Stomach (tissue), 9 donors: ENCODE measurements around the gene DCC. TPM values are rescaled to one million over a fixed set of nuclear protein-coding genes. Genes with fewer than 3 reads are reported as not detected.

Experiments
- DNase-seq, 2 donors: peaks; one replicate each; pipeline versions ENCODE4 v3.0.0 to v3.0.0-alpha.2; 2013 to 2019
- H3K27ac ChIP-seq, 5 donors: fragments of 200-600 bp in 4 of 5; sonication (generic) in 4 of 5; one replicate each; pipeline ENCODE4 v1.5.1; 2013 to 2019; ENCODE audit warnings: mild to moderate bottlenecking in 1 of 5, moderate library complexity in 1 of 5
- H3K27me3 ChIP-seq, 3 donors: fragments of 200-600 bp; sonication (generic); one replicate each; pipeline ENCODE4 v1.5.1; 2017 to 2019; ENCODE audit warnings: mixed run types in 1 of 3
- H3K36me3 ChIP-seq, 4 donors: fragments of 200-600 bp; sonication (generic); 1 replicate in 3 of 4; 2 replicates in 1 of 4; pipeline ENCODE4 v1.5.1; 2016 to 2019
- H3K4me1 ChIP-seq, 4 donors: fragments of 200-600 bp; sonication (generic); one replicate each; pipeline ENCODE4 v1.5.1; 2016 to 2019
- H3K4me3 ChIP-seq, 4 donors: fragments of 200-600 bp; sonication (generic) in 3 of 4; one replicate each; pipeline ENCODE4 v1.5.1; 2016 to 2019; ENCODE audit warnings: mild to moderate bottlenecking in 1 of 4
- H3K9me3 ChIP-seq, 4 donors: fragments of 200-600 bp; sonication (generic); one replicate each; pipeline ENCODE4 v1.5.1; 2016 to 2019
- EP300 ChIP-seq: sonication (generic); formaldehyde crosslinking; IDR thresholded peaks from one replicate; pipeline ENCODE4 v1.6.1; 2017; ENCODE audit warnings: antibody characterized with exemption
- POLR2A ChIP-seq, 4 donors: fragments of 450-650 bp; IDR thresholded peaks; one replicate each; pipeline ENCODE4 v1.6.1; 2016; ENCODE audit warnings: antibody characterized with exemption in 4 of 4, control low read depth in 2 of 4, mild to moderate bottlenecking in 1 of 4, moderate library complexity in 1 of 4
- POLR2AphosphoS5 ChIP-seq, 3 donors: sonication (generic); formaldehyde crosslinking; IDR thresholded peaks; one replicate each; pipeline ENCODE4 v1.6.1; 2016; ENCODE audit warnings: antibody characterized with exemption in 3 of 3
- WGBS, 5 donors: extraction: QIAGEN DNeasy Blood & Tissue Kit in 3 of 5; methylation state at CpG; one replicate each; pipeline versions ENCODE4 v1.1.5 to v1.1.7; 2013 to 2018; 5-methylcytosine and 5-hydroxymethylcytosine counted together
- intact Hi-C: fragments of 100-400 bp; cut with DNase I; formaldehyde crosslinking; loops from one replicate; pipeline ENCODE4 v1.15.1; 2023; ENCODE audit warnings: low total_unique reads
- polyA plus RNA-seq, 3 donors: library from polyadenylated mRNA; stranded (reverse); fragments of 200-250 nt; gene quantifications; one replicate each; pipeline ENCODE4 v1.2.3, GENCODE V29; 2013
- total RNA-seq, 5 donors: library from RNA; depleted of rRNA; stranded (reverse); fragments of >200 nt; gene quantifications; one replicate each; pipeline versions ENCODE4 v1.1.0 to v1.2.3, GENCODE V29; 2014 to 2016
- TF ChIP-seq, protein P1 (sequence below), 7 experiments: fragments of 450-650 bp in 4 of 7; fragments of 200-600 bp in 3 of 7; sonication (generic) in 3 of 7; IDR thresholded peaks; one replicate each; pipeline ENCODE4 v1.5.1; 2016 to 2019; ENCODE audit warnings: antibody characterized with exemption in 7 of 7, control low read depth in 2 of 7, mild to moderate bottlenecking in 1 of 7
- donor health status: healthy with polysubstance abuse.
- donor health status: Bipolar disorder and iron deficiency.
- donor health status: healthy.

The DCC gene
- total and polyA plus RNA-seq, 8 donors: 0.58 to 1.7 TPM; not detected in 6

DNA sequence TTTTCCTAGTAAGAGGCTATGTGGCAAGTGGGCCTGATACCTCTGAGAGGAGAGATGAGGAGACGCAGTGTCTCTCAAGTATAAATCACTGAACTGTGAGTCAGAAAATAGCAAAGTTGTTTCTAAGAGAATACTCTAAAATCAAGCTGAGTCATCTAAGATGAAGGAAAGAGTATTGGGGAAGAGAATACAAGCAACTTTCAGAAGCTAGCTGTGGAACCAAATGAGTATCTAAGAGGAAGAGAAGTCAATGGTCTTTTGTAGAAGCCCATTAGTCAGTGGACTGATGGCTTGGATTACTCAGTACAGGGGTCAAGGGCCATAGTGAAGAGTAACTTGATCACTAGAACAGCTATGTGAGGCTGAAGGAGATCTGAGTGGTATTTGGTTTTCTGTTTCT lies 2.7 kb upstream of the DCC start:
- Histone ChIP-seq H3K36me3 (no peaks in the 10 kb centered on the region), H3K27me3 (peaks cover 14 to 54% (median 38%) of the 10 kb centered on the region in 3 donors), H3K9me3 (no peaks in the 10 kb centered on the region), H3K4me1 (peaks cover 0 to 28% (median 16%) of the 10 kb centered on the region in 4 donors), H3K27ac (no peak overlapping the region), H3K4me3 (no peak overlapping the region)
- TF ChIP-seq POLR2AphosphoS5 (IDR thresholded peaks at IDR 0.05): no peak
- TF ChIP-seq, protein P1, sequence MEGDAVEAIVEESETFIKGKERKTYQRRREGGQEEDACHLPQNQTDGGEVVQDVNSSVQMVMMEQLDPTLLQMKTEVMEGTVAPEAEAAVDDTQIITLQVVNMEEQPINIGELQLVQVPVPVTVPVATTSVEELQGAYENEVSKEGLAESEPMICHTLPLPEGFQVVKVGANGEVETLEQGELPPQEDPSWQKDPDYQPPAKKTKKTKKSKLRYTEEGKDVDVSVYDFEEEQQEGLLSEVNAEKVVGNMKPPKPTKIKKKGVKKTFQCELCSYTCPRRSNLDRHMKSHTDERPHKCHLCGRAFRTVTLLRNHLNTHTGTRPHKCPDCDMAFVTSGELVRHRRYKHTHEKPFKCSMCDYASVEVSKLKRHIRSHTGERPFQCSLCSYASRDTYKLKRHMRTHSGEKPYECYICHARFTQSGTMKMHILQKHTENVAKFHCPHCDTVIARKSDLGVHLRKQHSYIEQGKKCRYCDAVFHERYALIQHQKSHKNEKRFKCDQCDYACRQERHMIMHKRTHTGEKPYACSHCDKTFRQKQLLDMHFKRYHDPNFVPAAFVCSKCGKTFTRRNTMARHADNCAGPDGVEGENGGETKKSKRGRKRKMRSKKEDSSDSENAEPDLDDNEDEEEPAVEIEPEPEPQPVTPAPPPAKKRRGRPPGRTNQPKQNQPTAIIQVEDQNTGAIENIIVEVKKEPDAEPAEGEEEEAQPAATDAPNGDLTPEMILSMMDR (IDR thresholded peaks at IDR 0.05): no peak
- no peak for TF ChIP-seq POLR2A (IDR thresholded peaks at IDR 0.05)
- no peak for TF ChIP-seq EP300
- WGBS, 5 donors: 84 to 93% (median 89%) methylated on average over 1 of the region's 1 CpG
- DNase-seq: no peak
- intact Hi-C loops: no loop called here

DNA sequence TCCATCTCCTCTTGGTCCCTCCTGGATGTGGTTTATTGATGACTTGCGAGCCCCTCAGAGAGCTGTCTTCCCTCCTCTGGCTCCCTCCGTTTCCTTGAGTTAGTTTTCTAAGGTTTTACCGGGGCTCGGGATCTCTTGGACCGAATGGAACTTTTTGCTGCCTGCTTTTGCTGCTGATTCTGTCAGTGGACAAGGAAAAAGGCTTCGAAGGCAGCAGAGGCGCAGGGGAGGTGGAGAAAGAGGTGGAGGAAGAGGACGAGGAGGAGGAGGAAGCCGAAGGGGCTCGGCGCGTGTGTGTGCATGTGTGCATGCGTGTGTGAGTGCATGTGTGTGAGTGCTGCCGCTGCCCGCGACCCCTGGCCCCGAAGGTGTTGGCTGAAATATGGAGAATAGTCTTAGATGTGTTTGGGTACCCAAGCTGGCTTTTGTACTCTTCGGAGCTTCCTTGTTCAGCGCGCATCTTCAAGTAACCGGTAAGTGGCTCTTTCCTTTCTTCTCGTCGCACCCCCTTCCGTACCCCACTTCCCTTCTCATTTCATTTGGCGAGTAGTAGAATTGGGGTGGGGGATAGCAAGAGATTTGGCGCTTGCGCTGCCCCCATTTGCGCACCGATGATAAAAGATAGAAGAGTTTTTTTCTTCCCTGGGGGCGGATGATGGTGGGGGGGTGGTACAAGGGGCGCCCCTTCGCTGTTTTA lies 557 bp downstream of the DCC start:
- H3K4me3 ChIP-seq: peak overlapping the region; percentile 27 to 50 (median 30)
- H3K27me3 ChIP-seq: peaks cover 14 to 69% (median 41%) of the 10 kb centered on the region in 3 donors
- no peaks in the 10 kb centered on the region for H3K9me3 ChIP-seq
- H3K36me3 ChIP-seq: no peaks in the 10 kb centered on the region
- TF ChIP-seq, protein P1 (IDR thresholded peaks at IDR 0.05): no peak
- WGBS, 5 donors: 4 to 7% (median 5%) methylated on average over 32 of the region's 32 CpGs
- peaks cover 0 to 29% (median 16%) of the 10 kb centered on the region in 4 donors for H3K4me1 ChIP-seq
- no peak overlapping the region for H3K27ac ChIP-seq
- intact Hi-C loops: no loop called here
- peak in 1 of 2 donors; percentile 25 for DNase-seq

DNA sequence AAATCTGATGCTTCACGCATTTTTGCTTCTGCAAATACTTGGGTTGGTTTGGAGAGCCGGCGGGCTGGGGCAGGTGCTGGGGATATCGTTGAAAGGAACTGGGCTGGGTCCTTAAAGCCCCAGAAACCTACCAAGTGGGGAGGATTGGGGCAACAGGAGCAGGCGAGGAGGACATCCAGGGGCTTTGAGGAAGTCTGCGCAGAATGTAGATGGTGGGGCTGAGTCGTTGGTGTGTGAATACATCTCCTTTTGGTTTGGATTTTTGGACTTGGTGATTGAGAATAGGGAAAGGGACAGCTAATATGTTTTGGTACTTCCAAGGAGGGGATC lies 1.1 kb downstream of the DCC start:
- TF ChIP-seq EP300 (no peak), POLR2AphosphoS5 (IDR thresholded peaks at IDR 0.05) (no peak), POLR2A (IDR thresholded peaks at IDR 0.05) (no peak)
- TF ChIP-seq, protein P1 (IDR thresholded peaks at IDR 0.05): no peak
- H3K36me3 ChIP-seq: no peaks in the 10 kb centered on the region
- peaks cover 14 to 69% (median 41%) of the 10 kb centered on the region in 3 donors for H3K27me3 ChIP-seq
- no peak for DNase-seq
- H3K4me3 ChIP-seq: peak overlapping the region in 3 of 4 donors; percentile 28 to 50 (median 31)
- intact Hi-C loops: no loop called here
- H3K9me3 ChIP-seq: no peaks in the 10 kb centered on the region
- peaks cover 0 to 29% (median 16%) of the 10 kb centered on the region in 4 donors for H3K4me1 ChIP-seq
- H3K27ac ChIP-seq: no peak overlapping the region
- 3 to 7% (median 6%) methylated on average over 7 of the region's 7 CpGs for WGBS, 5 donors

DNA sequence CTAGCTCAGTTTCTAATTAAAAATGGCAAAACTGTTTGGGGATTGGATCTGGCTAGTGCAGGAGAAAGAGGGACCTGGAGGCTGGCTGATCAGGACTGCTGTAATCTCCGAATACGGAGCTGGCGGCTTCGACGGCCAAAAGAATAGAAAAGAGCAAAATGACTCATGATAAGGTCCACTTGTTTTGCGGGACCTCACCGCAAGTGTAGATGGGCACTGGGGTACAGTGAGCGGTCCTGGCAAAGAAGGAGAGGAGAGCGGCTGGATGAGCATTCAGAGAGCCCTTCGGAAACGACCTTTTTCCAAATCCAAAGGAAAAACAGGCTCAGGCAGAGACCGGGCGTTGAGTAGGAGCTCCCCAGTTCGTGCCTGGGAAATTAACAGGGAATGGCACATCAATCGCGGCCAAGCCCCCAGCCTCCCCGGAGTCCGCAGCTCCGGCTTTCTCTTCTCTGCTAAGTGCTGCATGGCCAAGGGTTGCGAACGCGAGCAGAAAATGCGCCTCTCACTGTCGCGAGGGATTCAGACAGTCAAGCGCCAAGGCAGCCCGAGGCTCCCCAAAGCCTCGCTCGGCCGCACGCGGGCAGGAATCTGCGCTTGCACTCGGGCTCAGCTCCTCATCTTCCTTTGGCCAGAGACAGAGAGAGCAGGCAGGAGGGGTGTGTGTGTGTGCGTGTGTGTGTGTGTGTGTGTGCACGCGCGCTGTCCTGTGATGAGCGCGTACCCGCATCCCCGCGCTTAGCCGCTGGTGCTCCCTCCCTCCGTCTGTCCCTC lies 1.8 kb downstream of the DCC start:
- H3K27me3 ChIP-seq: peaks cover 14 to 69% (median 41%) of the 10 kb centered on the region in 3 donors
- no peak overlapping the region for H3K27ac ChIP-seq
- intact Hi-C loops: no loop called here
- peaks cover 0 to 29% (median 16%) of the 10 kb centered on the region in 4 donors for H3K4me1 ChIP-seq
- no peaks in the 10 kb centered on the region for H3K36me3 ChIP-seq
- H3K9me3 ChIP-seq: no peaks in the 10 kb centered on the region
- peak overlapping the region; percentile 16 to 39 (median 24) for H3K4me3 ChIP-seq
- TF ChIP-seq EP300 (no peak), POLR2AphosphoS5 (IDR thresholded peaks at IDR 0.05) (no peak), POLR2A (IDR thresholded peaks at IDR 0.05) (no peak)
- TF ChIP-seq, protein P1 (IDR thresholded peaks at IDR 0.05): no peak
- DNase-seq: peak in 1 of 2 donors; percentile 59
- WGBS, 5 donors: 2 to 5% (median 4%) methylated on average over 36 to 45 of the region's 45 CpGs
